Left hindlimb (tissue), 1 donor: Measurements from ENCODE around the gene C1QA.

Experiments used
- DNase-seq: peaks from one replicate; pipeline ENCODE4 v3.0.0-alpha.2; 2018

The C1QA gene, protein sequence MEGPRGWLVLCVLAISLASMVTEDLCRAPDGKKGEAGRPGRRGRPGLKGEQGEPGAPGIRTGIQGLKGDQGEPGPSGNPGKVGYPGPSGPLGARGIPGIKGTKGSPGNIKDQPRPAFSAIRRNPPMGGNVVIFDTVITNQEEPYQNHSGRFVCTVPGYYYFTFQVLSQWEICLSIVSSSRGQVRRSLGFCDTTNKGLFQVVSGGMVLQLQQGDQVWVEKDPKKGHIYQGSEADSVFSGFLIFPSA

GRCh38 chr1:22636353-22636752 is at the start of gene C1QA:
Gene C1QA, plus strand, starts transcription at chr1:22636628. Its CDS starts 989 bp downstream, at chr1:22637617.
- no peak for DNase-seq

- DNase-seq, result no peak
Observed at GRCh38 chr1:22587247-22587646, 49.2 kb upstream of the C1QA start.

- no peak for DNase-seq
Observed at GRCh38 chr1:22588899-22589422, 47.5 kb upstream of the C1QA start.

DNA sequence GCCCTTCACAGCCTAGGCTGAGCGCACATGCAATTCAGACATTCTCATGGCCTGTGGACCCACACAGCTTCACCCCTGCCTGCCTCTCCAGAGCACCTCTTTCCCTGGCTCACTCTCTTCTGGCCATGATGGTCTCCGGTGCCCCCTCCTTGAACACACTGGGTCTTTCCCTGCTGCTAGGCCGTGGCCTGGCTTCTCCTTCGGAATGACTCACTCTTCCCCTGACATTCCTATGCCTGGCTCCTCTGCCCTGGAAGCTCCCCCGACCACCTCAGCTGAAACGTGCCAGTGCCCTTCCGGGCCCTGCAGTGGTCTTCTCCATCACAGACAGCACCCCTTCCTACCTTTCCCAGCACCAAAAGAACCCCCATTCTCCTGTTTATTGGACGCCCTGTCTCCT is 44.9 kb upstream of the C1QA start:
- DNase-seq, result no peak

DNA sequence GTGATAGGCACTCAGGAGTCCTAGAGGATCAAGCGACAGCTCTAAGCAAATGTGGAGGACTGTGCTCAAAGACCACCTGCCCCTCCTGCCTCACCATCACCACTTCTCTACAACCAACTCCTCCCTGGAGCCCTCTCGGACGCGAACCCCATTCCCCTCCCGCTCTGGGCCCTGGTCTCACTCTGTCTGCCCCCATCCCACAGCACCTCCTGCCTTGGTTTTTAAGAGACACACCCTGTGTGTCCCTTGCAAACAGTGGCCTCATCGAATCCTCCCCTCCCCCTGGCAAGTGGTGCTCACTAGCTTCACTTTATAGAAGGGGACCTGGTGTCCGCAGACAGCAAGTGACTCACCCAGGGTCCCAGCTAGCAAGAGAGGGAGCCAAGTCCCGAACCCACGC is 44.4 kb upstream of the C1QA start:
- DNase-seq, result no peak

GRCh38 chr1:22592919-22593790 is 43.3 kb upstream of the C1QA start:
- no peak for DNase-seq

DNA sequence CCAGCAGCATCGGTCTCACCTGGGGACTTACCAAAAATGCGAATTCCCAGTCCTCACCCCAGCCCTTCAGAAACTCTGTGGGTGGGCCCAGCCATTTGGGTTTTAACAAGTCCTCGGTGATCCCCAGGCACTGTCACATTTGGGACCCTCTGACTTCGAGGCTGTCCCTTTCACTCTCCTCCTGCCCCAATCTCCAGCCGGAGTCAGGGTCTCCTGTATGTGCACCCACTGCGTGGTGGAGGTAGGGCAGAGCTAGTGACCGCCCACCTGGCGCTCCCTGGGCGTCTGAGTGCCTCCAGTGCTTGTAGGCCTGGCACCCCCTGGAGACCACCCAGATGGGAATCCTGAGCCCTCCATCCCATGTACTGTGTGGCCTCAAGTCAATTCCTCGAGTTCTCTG is 42.0 kb upstream of the C1QA start:
- no peak for DNase-seq

DNA sequence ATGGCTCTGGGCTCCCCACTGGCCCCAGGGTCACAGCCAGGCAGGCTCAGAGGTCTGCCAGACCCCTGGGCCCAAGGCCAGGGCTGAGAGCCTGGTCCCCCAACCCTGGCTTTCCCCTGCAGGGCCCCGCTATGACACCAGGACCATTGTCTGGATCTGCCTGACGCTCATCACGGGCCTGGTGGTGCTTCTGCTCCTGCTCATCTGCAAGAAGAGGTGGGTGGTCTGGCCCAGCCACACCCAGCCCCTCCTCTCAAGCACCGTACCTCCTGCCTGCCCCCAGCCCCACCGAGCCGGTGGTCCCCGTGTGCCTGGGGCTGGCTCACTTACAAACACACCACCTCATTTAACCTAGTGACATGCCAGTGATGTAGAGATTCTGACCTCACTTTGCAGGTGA is 41.3 kb upstream of the C1QA start:
- DNase-seq, result no peak

- DNase-seq, result no peak
Observed at GRCh38 chr1:22597301-22597965, 39.0 kb upstream of the C1QA start.

- no peak for DNase-seq
Observed at GRCh38 chr1:22597996-22598395, 38.4 kb upstream of the C1QA start.

GRCh38 chr1:22598736-22599135 is 37.7 kb upstream of the C1QA start:
- no peak for DNase-seq

- no peak for DNase-seq
Observed at GRCh38 chr1:22600071-22600816, 36.2 kb upstream of the C1QA start.

DNA sequence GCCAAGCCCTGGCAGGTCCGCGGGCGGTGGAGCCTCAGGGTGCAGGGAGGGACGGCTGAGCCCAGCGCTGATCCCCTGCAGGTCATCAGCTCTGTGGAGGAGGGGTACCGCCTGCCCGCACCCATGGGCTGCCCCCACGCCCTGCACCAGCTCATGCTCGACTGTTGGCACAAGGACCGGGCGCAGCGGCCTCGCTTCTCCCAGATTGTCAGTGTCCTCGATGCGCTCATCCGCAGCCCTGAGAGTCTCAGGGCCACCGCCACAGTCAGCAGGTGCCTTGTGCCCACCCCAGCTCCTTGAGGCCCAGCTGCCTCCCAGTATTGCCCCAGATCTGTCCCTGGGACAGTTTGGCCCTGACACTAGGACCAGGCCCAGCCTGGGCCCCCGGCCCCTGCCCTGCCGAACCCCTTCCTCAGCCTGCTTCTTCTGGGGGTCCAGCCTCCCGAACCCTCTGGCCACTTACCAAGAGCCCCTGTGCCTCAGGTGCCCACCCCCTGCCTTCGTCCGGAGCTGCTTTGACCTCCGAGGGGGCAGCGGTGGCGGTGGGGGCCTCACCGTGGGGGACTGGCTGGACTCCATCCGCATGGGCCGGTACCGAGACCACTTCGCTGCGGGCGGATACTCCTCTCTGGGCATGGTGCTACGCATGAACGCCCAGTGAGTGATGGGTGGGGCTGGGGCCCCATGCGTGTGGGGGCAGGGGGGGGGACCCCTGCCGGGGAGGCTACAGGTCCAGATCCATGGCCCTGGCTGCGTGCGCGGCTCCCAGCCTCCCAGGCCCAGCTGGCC is 35.4 kb upstream of the C1QA start:
- DNase-seq, result no peak

DNA sequence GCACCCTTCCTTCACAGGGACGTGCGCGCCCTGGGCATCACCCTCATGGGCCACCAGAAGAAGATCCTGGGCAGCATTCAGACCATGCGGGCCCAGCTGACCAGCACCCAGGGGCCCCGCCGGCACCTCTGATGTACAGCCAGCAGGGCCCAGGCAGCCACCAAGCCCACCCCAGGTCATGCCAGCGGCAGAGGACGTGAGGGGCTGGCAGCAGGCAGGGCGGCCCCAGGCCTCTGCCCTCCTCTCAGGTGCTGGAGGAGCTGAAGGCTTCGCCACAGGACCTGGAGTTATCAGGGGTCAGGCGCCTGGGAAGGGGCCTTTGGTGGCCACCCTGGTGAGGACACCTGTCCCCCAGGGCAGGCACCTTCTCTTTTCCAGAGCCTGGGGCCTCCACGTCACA is 34.8 kb upstream of the C1QA start:
- DNase-seq, result no peak

DNA sequence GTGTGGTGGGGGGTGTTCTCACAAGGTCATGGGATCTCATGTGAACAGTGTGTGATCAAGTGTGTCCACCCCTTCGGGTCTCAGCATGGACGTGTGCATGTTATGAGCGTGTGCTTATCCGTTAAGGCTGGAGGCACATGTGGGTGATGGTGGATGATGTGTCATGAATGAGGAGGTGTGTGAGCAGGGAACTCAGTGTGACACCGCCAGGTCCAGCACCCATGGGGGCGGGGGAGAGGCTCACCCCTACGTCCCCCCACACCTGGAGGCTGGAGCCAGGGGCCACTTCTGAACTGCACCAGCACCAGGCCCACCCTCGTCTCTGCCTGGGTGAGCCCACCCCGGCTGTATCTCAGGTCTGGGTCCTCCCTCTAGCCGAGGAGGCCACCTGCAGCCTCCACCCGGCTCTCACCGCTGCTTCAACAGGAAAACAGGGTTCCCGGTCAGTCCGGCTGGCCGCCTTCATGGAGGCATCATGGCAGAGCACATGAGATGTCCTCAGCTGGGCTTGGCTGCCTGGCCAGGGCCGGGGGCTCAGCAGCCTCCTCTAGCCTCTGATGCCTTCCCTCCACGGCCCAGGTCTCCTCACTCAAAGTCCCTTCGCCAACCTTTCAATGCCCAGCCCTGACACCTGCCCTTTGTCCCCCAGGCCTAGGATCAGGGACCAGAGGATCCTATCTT is 34.2 kb upstream of the C1QA start:
- no peak for DNase-seq

- DNase-seq, result no peak
Observed at GRCh38 chr1:22606161-22606560, 30.3 kb upstream of the C1QA start.

DNA sequence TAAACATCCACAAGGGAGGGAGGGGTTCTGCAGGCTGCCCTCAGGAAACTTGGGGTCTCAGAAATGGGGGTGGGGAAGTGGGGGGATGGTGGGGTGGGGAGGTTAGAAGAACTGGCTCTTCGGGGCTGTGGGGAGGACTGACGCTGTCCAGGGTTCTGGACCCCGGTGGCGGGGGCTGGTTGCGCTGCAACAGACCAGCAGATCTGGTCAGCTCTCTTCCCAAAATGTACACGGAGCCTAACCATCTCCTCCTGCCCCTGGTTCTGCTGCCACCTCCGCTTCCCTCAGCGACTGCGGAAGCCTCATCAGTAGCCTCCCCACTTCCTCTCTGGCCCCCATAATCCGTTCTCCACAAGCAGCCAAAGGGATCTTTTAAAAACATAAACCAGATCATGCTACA is 29.3 kb upstream of the C1QA start:
- peak; percentile 38 for DNase-seq

DNA sequence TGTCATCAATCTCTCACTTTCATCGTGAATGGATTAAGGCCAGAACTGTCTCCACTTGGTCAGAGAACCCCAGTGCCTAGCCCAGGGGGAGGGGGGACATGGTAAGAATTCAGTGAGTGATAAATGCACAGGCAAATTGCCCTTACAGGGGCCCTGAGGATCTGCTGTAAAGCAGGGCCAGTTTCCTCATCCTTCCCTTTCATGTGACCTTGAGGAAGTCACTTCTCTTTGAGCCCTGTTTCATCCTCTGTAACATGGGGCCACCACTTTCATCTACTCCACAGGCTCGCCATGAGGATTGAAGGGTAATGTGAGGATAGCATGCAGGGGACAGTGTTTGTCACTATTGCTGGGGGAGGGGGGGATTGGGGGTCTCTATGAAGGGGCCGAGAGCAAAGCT is 28.1 kb upstream of the C1QA start:
- no peak for DNase-seq

DNA sequence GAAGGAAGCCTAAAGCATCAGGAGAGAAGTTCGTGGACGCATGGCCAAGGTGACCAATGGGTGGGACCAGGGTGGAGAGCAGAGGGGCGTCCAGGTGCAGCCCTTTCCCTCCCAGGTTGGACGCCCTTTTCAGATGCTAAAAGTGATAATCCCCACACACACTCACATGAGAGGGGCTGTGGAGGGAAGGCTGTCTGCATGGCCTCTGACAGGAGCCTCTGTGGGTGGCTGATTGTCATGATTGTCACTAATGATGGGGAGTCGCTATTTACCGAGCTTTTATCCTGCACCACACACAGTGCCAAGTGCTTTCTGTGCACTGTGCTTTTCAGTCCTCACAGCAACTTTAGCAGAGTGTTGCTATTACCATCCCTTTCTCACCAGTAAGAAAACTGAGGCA is 27.1 kb upstream of the C1QA start:
- no peak for DNase-seq

- DNase-seq, result peak; percentile 69
Observed at GRCh38 chr1:22611530-22611947, 24.9 kb upstream of the C1QA start.
